Adrenal gland (tissue), 5 donors: Measurements from ENCODE around the gene LRRC56.

Source experiments
- POLR2A ChIP-seq, 2 donors: fragments of 450-650 bp; IDR thresholded peaks; one replicate each; pipeline ENCODE4 v1.6.1; 2017; ENCODE audit warnings: antibody characterized with exemption in 2 of 2, mild to moderate bottlenecking in 2 of 2, moderate library complexity in 1 of 2
- TF ChIP-seq, protein P1 (sequence below), 6 experiments: fragments of 450-650 bp in 4 of 6; fragments of 200-600 bp in 2 of 6; sonication (generic) in 1 of 6; IDR thresholded peaks; 1 replicate in 5 of 6; 2 replicates in 1 of 6; pipeline versions ENCODE4 v1.5.1 to v1.8.0; 2016 to 2021; ENCODE audit warnings: antibody characterized with exemption in 6 of 6, mild to moderate bottlenecking in 2 of 6, moderate library complexity in 1 of 6
- donor health status: DM: no; HTN: no; CAD: no.

DNA sequence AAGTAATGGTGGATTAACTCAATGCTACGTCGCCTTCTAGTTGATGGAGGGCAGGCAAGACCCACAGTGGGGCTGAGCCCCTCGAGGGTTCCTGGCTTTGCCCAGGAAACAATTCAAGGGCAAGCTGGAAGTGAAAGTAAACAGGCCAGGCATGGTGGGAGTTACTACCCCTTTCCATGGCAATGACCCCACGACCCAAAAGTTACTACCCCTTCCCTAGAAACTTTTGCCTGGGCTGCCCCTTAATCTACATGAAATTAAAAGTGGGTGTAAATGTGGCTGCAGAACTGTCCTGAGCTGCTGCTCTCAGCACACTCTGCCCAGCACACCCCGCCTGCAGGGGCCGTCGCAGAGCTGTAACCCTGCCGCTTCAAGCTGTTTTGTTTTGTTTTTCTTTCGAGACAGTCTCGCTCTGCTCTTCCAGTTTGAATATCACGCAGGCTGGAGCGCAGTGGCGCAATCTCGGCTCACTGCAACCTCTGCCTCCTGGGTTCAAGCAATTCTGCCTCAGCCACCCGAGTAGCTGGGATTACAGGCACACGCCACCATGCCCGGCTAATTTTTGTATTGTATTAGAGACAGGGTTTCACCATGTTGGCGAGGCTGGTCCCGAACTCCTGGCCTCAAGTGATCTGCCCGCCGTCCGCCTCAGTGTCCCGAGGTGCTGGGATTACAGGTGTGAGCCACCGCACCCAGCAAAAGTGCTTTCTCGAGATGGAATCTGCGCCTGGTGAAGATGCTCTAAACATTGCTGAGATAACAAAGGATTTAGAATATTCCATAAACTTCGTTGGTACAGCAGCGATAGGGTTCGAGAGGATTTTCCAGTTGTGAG lies 24.3 kb upstream of the LRRC56 start:
- no peak for TF ChIP-seq POLR2A (IDR thresholded peaks at IDR 0.05)
- TF ChIP-seq, protein P1, sequence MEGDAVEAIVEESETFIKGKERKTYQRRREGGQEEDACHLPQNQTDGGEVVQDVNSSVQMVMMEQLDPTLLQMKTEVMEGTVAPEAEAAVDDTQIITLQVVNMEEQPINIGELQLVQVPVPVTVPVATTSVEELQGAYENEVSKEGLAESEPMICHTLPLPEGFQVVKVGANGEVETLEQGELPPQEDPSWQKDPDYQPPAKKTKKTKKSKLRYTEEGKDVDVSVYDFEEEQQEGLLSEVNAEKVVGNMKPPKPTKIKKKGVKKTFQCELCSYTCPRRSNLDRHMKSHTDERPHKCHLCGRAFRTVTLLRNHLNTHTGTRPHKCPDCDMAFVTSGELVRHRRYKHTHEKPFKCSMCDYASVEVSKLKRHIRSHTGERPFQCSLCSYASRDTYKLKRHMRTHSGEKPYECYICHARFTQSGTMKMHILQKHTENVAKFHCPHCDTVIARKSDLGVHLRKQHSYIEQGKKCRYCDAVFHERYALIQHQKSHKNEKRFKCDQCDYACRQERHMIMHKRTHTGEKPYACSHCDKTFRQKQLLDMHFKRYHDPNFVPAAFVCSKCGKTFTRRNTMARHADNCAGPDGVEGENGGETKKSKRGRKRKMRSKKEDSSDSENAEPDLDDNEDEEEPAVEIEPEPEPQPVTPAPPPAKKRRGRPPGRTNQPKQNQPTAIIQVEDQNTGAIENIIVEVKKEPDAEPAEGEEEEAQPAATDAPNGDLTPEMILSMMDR (IDR thresholded peaks at IDR 0.05), result no peak
